GM12801 (cell line): ENCODE measurements around the gene ETDC.

Source experiments
- TF ChIP-seq, protein P1 (sequence below): IDR thresholded peaks from one replicate; pipeline ENCODE4 v1.5.1; 2011; ENCODE audit warnings: control low read depth; ENCODE audit not compliant: insufficient read length; ENCODE audit errors: extremely low read depth

Gene ETDC

DNA sequence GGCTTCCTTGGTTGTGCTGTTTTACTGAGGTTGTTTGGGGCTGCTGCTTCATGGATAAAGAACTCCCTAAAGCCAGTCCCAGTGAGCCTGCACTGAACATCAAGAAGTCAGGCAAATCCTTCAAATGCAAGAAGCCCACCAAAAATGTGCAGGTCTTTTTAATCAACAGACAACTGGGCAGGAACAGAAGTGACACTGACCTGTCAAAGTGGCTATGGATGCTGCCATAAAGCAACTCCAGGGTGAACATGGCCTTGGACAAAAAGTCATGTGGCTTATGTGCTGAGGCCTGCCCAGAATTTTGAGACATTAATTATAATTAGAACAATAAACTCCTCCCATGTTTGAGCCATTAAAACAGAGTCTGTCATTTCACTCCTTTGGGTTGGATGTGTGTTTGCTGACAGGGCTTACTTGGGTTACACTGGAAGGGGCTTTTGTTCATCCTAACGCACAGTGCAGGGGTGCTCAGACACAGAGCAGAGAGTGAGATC is at the start of gene ETDC:
ETDC (plus strand) TSS at position 51 of the 494 bp plus-strand sequence; CDS start at position 51, 0 bp downstream.
- TF ChIP-seq, protein P1, sequence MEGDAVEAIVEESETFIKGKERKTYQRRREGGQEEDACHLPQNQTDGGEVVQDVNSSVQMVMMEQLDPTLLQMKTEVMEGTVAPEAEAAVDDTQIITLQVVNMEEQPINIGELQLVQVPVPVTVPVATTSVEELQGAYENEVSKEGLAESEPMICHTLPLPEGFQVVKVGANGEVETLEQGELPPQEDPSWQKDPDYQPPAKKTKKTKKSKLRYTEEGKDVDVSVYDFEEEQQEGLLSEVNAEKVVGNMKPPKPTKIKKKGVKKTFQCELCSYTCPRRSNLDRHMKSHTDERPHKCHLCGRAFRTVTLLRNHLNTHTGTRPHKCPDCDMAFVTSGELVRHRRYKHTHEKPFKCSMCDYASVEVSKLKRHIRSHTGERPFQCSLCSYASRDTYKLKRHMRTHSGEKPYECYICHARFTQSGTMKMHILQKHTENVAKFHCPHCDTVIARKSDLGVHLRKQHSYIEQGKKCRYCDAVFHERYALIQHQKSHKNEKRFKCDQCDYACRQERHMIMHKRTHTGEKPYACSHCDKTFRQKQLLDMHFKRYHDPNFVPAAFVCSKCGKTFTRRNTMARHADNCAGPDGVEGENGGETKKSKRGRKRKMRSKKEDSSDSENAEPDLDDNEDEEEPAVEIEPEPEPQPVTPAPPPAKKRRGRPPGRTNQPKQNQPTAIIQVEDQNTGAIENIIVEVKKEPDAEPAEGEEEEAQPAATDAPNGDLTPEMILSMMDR = no peak

DNA sequence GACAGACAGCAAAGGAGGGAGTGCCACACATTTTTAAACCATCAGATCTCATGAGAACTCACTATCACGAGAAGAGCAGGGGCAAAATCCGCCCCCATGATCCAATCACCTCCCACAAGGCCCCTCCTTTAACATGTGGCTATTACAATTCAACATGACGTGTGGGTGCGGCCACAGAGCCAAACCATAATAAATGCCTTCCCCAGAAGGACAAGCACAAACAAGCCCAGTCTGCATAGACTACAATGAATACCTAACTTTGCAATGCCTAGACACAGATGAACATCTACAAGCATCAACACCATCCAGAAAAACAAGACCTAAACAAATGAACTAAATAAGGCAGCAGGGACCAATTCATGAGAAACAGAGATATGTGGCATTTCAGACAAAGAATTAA is 45.1 kb upstream of the ETDC start:
- TF ChIP-seq, protein P1 = no peak

DNA sequence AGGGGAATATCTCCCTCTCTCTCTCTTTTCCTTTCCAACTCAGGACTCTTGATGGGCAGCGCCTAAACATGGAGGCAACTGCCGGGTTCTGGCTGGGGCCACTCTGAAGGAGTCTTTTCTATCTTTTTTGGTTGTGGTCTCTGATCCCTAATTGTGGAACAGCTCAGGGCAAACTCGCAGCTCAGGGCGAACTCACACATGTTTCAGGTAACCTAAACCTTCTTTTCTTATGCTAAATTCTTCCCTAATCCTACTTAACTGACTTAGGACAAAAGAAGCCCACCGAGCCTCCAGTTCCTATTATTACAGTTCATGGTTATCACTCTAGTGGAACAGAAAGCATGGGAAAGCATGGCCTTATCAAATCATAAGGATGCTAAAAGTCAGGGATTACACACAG is 36.1 kb upstream of the ETDC start:
- TF ChIP-seq, protein P1 = no peak

DNA sequence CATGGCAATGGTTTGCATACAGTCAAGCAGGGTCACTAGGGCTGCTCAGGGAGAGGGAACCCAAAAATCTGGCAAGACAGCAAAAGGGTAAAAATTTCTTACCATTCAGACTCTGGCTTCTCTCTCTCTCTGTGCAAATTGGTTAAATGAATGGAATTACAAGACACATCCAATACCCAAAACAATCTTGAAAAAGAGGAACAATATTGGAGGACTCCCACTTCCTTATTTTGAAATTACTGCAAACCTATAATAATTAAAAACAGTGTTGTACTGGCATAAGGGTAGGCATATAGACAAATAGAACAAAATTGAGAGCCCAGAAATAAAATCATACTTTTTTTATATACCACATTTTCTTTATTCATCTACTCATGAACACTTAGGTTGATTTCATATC is 33.3 kb upstream of the ETDC start:
- TF ChIP-seq, protein P1 = no peak

DNA sequence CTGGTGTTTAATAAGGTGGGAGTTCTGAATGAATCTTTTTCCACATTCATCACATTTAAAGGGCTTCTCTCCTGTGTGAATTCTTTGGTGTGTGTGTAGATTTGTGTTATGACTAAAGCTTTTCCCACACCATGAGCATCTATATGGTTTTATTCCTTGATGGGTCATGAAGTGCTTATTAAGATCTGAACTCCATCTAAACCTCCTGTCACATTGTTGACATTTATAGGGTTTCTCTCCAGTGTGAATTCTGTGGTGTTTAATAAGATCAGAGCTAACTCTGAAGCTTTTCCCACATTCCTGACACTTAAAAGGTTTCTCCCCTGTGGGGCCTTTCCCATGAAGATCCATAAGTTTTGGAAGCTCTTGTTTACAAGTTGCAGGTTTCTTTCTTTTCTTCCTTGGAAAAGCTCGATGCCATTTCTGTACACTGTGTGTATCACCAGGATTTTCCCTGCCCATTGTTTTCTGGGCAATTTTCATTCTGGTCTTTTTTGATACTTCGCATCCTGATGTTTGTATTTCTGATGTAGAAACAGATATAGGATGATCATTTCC is 21.9 kb upstream of the ETDC start:
- TF ChIP-seq, protein P1 = no peak

DNA sequence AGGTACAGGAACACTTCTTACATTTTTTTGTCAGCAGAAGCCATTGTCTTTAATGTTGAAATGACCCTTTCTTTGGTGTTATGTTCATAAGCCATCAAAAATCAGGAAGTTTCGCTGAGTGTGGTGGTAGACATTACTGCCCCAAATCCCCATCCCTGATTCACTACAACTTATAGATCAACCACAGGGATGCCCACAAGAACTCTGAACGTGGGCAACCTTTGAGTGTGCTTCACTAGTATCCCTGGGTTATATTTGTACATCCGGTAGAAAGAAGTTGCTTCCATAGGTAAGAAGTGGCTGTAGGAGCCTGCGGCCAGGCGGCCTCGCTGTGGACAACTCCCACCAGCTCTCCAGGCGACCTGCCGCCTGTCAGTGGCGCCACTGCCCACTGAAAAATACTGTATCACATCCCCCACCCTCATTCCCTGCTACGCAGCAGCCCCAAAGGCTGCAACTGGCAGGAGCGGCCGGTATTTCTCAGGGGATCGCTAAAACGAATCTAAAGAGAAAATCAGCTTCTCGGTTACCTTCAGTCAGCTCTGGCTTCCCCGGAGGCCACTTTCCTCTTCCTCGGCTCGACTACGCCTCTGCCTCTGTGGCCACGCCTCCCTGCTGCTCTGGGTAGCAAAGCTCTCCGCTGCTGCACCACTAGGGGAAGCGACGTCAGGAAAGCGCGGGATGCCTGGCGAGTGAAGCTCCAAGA is 13.9 kb upstream of the ETDC start:
- TF ChIP-seq, protein P1 = no peak

DNA sequence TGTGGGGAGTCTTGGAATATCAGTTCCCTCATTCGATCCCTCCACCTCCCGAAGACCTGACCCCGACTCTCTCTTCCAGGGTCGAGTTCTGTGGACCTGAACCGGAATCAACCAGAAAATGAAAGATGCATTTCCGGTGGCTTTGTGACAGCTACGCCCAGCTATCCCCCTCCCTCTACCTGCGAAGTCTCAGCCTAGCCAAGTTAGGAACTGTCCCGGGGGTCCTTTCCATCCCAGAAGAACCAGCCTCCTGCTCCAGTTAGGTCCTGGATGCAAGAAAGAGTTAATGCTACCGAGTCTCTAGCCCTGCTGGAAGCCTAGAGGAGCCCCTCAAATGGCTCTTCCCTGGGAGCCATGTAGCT is 13.4 kb upstream of the ETDC start:
- TF ChIP-seq, protein P1 = no peak
